GM19238 (cell line): ENCODE measurements around the gene DHCR24.
"Not testable (repeated sequence)": the region's sequence is repeated elsewhere in the genome, so short reads cannot be mapped to it uniquely, and the experiment has no call there.

Experiments used
- DNase-seq: peaks from one replicate; pipeline ENCODE4 v3.0.0; 2011; ENCODE audit warnings: low spot score; ENCODE audit not compliant: insufficient read length

The DHCR24 gene

GRCh38 chr1:54888080-54888733 is 1.2 kb upstream of the DHCR24 start:
- no peak for DNase-seq

- DNase-seq = no peak
These were observed 673 bp upstream of the DHCR24 start for GRCh38 chr1:54887665-54888071.

- no peak for DNase-seq
These were observed 930 bp downstream of the DHCR24 start for GRCh38 chr1:54885807-54886723.

GRCh38 chr1:54885237-54885679 is 1.7 kb downstream of the DHCR24 start:
- no peak for DNase-seq

- no peak for DNase-seq
These were observed 2.2 kb downstream of the DHCR24 start for GRCh38 chr1:54884768-54885167.

- DNase-seq = no peak
These were observed 2.8 kb downstream of the DHCR24 start for GRCh38 chr1:54884135-54884586.

GRCh38 chr1:54883349-54884102 is 3.5 kb downstream of the DHCR24 start:
- DNase-seq = no peak

- DNase-seq = no peak
These were observed 4.5 kb downstream of the DHCR24 start for GRCh38 chr1:54882519-54882918.

- DNase-seq = not testable (repeated sequence)
These were observed 5.4 kb downstream of the DHCR24 start for GRCh38 chr1:54881604-54882003.

GRCh38 chr1:54879872-54880271 is 7.1 kb downstream of the DHCR24 start:
- DNase-seq = no peak

- DNase-seq = no peak
These were observed 10.2 kb downstream of the DHCR24 start for GRCh38 chr1:54876814-54877213.

GRCh38 chr1:54875000-54875399 is 12.0 kb downstream of the DHCR24 start:
- DNase-seq = no peak

GRCh38 chr1:54874079-54874830 is 12.7 kb downstream of the DHCR24 start:
- DNase-seq = no peak

- no peak for DNase-seq
These were observed 15.0 kb downstream of the DHCR24 start for GRCh38 chr1:54872036-54872331.

- no peak for DNase-seq
These were observed 15.5 kb downstream of the DHCR24 start for GRCh38 chr1:54871275-54872035.

GRCh38 chr1:54870869-54871268 is 16.1 kb downstream of the DHCR24 start:
- DNase-seq = no peak

- no peak for DNase-seq
These were observed 17.7 kb downstream of the DHCR24 start for GRCh38 chr1:54869173-54869851.

- no peak for DNase-seq
These were observed 19.3 kb downstream of the DHCR24 start for GRCh38 chr1:54867717-54868057.

GRCh38 chr1:54866801-54867716 is 19.9 kb downstream of the DHCR24 start:
- DNase-seq = no peak
